OCI-LY1 (cell line): ENCODE results near the gene CTSC.

Experiments
- H2AFZ ChIP-seq: fragments of 200-600 bp; sonication (generic), shearing (Covaris generic); 2 replicates; pipeline ENCODE4 v1.6.0; 2014; ENCODE audit warnings: antibody characterized with exemption, mild to moderate bottlenecking, low read length
- H3F3A ChIP-seq: fragments of 200-600 bp; sonication (generic), shearing (Covaris generic); 2 replicates; pipeline ENCODE4 v1.6.0; 2014; ENCODE audit warnings: mild to moderate bottlenecking, antibody characterized with exemption, low read length, moderate library complexity; ENCODE audit not compliant: insufficient read depth
- H3K27ac ChIP-seq: fragments of 200-600 bp; sonication (generic); 2 replicates; pipeline ENCODE4 v1.5.1; 2014; ENCODE audit warnings: low read length, mixed run types, mild to moderate bottlenecking, low read depth; ENCODE audit not compliant: poor library complexity, severe bottlenecking
- H3K27me3 ChIP-seq: fragments of 200-600 bp; sonication (generic); 2 replicates; pipeline ENCODE4 v1.6.0; 2014; ENCODE audit warnings: antibody characterized with exemption, mild to moderate bottlenecking, low read length, moderate library complexity; ENCODE audit not compliant: insufficient read depth
- H3K36me3 ChIP-seq: fragments of 200-600 bp; sonication (generic); 2 replicates; pipeline ENCODE4 v1.6.1; 2014; ENCODE audit warnings: mild to moderate bottlenecking, antibody characterized with exemption, low read length, moderate library complexity, mixed read lengths; ENCODE audit not compliant: insufficient read depth
- H3K4me1 ChIP-seq: fragments of 200-600 bp; sonication (generic); 2 replicates; pipeline ENCODE4 v1.5.1; 2014; ENCODE audit warnings: mild to moderate bottlenecking, low read length, moderate library complexity; ENCODE audit not compliant: insufficient read depth, severe bottlenecking
- H3K4me2 ChIP-seq: fragments of 200-600 bp; sonication (generic), shearing (Covaris generic); 2 replicates; pipeline ENCODE4 v1.6.1; 2014; ENCODE audit warnings: low read length
- H3K4me3 ChIP-seq: fragments of 200-600 bp; sonication (generic); 2 replicates; pipeline ENCODE4 v1.5.1; 2014; ENCODE audit warnings: low read length, low read depth, mild to moderate bottlenecking, mixed read lengths; ENCODE audit not compliant: poor library complexity, severe bottlenecking
- H3K79me2 ChIP-seq: fragments of 200-600 bp; shearing (Covaris generic); 2 replicates; pipeline ENCODE4 v1.6.1; 2016; ENCODE audit warnings: mixed run types, low read length, mixed read lengths; ENCODE audit not compliant: insufficient read depth
- H3K9ac ChIP-seq: fragments of 200-600 bp; sonication (generic), shearing (Covaris generic); 2 replicates; pipeline ENCODE4 v1.6.1; 2014; ENCODE audit warnings: mild to moderate bottlenecking, low read length, mixed read lengths
- H3K9me2 ChIP-seq: fragments of 200-600 bp; sonication (generic), shearing (Covaris generic); 2 replicates; pipeline ENCODE4 v1.6.1; 2014; ENCODE audit warnings: low read depth, mild to moderate bottlenecking, low read length, mixed read lengths
- H3K9me3 ChIP-seq: fragments of 200-600 bp; shearing (Covaris generic); 2 replicates; pipeline ENCODE4 v1.6.1; 2014; ENCODE audit warnings: low read length, mixed read lengths
- H4K20me1 ChIP-seq: fragments of 200-600 bp; sonication (generic), shearing (Covaris generic); 2 replicates; pipeline ENCODE4 v1.6.0; 2016; ENCODE audit warnings: mild to moderate bottlenecking, low read length; ENCODE audit not compliant: insufficient read depth
- EZH2 ChIP-seq: fragments of 200-600 bp; sonication (generic), shearing (Covaris generic); IDR thresholded peaks from 2 replicates; pipeline ENCODE4 v1.8.0; 2017; ENCODE audit warnings: borderline replicate concordance, mixed run types, mild to moderate bottlenecking, antibody characterized with exemption, low read length, moderate library complexity, mixed read lengths
- TF ChIP-seq, protein P1 (sequence below): fragments of 200-600 bp; sonication (generic), shearing (Covaris generic); IDR thresholded peaks from 2 replicates; pipeline ENCODE4 v1.5.1; 2017; ENCODE audit warnings: mild to moderate bottlenecking, antibody characterized with exemption, low read length, moderate library complexity, mixed read lengths

The CTSC gene

DNA sequence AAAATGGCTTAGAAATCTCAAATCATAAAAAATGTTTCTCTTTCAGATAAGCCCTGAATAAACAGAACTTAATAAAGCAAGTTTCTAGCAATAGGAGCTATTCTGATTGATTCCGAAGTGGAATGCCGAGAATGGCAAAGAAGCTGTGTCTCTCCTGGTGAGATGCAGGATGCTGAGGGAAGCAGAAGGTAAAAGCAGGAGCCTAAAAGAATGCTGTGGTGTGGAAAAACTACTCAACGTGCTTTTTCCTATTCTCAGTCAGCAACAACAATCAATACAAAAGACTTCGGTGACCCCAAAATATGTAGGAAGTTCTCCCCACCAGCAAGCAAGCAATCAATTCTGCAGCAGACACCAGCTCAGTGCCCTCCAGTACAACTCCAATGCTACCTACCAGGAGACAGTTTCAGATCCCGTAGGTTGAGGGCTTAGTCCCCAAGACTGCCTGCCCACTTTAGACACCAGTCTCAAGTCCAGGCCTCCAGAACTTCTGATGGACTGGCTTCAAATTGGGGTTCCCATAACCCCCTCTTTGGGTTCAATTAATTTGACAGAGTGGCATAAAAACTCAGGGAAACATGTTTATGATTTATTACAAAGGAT lies 6.6 kb downstream of the CTSC start:
- H3K4me2 ChIP-seq = no peak overlapping the region
- H3K9ac ChIP-seq = no peak overlapping the region
- TF ChIP-seq EZH2 = no peak
- TF ChIP-seq, protein P1, sequence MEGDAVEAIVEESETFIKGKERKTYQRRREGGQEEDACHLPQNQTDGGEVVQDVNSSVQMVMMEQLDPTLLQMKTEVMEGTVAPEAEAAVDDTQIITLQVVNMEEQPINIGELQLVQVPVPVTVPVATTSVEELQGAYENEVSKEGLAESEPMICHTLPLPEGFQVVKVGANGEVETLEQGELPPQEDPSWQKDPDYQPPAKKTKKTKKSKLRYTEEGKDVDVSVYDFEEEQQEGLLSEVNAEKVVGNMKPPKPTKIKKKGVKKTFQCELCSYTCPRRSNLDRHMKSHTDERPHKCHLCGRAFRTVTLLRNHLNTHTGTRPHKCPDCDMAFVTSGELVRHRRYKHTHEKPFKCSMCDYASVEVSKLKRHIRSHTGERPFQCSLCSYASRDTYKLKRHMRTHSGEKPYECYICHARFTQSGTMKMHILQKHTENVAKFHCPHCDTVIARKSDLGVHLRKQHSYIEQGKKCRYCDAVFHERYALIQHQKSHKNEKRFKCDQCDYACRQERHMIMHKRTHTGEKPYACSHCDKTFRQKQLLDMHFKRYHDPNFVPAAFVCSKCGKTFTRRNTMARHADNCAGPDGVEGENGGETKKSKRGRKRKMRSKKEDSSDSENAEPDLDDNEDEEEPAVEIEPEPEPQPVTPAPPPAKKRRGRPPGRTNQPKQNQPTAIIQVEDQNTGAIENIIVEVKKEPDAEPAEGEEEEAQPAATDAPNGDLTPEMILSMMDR = no peak
- no peaks in the 10 kb centered on the region for H3K9me3 ChIP-seq
- H3K27me3 ChIP-seq = no peaks in the 10 kb centered on the region
- H3K27ac ChIP-seq = no peak overlapping the region
- H3F3A ChIP-seq = no peaks in the 10 kb centered on the region
- peaks cover 23% of the 10 kb centered on the region for H3K4me1 ChIP-seq
- no peaks in the 10 kb centered on the region for H3K9me2 ChIP-seq
- no peaks in the 10 kb centered on the region for H4K20me1 ChIP-seq
- H2AFZ ChIP-seq = no peak overlapping the region
- peaks cover 97% of the 10 kb centered on the region for H3K36me3 ChIP-seq
- peaks cover 20% of the 10 kb centered on the region for H3K79me2 ChIP-seq
- no peak overlapping the region for H3K4me3 ChIP-seq

DNA sequence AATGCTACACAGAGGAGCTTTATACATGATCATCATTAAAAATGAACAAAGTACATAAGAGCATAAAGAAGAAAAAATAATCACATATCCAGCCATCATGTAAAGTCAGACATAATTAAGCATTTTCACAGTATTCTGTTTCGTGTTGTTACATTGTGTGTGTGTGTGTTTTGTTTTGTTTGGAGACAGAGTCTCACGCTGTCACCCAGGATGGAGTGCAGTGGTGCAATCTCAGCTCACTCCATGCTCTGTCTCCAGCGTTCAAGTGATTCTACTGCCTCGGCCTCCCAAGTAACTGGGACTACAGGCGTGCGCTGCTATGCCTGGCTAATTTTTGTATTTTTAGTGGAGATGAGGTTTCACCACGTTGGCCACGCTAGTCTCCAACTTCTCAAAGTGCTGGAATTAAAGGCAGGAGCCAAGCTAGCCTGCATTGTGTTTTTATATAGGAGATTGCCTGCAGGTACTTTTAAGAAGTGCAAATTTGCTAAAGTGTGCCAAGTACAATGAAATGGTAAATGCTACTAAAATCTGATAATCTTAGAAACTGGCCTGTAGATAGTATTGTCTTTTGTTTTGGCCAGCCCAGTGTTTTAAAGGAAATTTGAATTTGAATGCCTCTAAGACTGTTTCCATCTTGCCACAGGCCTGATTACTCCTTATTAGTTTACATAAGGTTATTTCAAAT lies 7.8 kb downstream of the CTSC start:
- H2AFZ ChIP-seq = no peak overlapping the region
- H3K27me3 ChIP-seq = no peaks in the 10 kb centered on the region
- no peak overlapping the region for H3K4me2 ChIP-seq
- no peaks in the 10 kb centered on the region for H4K20me1 ChIP-seq
- peaks cover 11% of the 10 kb centered on the region for H3K4me1 ChIP-seq
- no peak overlapping the region for H3K4me3 ChIP-seq
- H3K9me3 ChIP-seq = no peaks in the 10 kb centered on the region
- H3K27ac ChIP-seq = no peak overlapping the region
- H3K36me3 ChIP-seq = peaks cover 97% of the 10 kb centered on the region
- TF ChIP-seq EZH2 = no peak
- TF ChIP-seq, protein P1 = no peak
- H3F3A ChIP-seq = no peaks in the 10 kb centered on the region
- peaks cover 9% of the 10 kb centered on the region; the same call in 1 of the 2 replicates for H3K79me2 ChIP-seq
- no peak overlapping the region for H3K9ac ChIP-seq
- no peaks in the 10 kb centered on the region for H3K9me2 ChIP-seq

DNA sequence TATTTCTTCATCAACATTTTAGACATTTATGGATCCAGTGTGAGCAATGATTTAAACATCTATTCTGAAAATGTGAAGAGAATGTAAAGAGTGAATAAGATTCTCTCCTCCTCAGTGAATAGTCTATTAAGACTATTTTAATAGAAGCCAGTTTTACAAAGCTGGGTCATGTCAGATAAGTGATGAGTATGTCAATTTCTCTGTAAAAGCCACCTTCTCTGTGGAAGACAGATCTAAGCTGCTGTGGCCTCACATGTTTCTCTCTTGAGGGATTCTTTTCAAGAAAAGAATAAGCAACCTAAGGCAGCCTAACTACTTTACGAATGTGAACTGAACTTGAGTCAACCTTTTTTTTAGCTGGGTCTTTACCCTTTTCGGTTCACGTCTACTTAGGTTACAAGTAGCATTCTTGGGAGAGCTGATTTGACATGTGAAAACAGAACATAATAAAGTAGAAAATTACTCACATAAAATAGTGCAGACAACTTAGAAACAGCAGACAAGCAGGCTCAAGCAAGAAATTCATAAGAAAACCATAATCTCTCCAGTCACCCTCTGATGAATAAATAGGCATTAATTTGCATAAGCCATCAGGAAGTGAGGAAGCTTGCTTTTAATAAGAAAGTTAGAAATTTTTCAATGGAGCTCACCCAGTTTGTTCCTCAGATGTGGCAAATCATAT lies 9.9 kb downstream of the CTSC start:
- Histone ChIP-seq H3K9ac (no peak overlapping the region), H3K4me1 (no peaks in the 10 kb centered on the region)

More for the DNA sequence above, 9.9 kb downstream of the CTSC start:
- Histone ChIP-seq H3K27ac (no peak overlapping the region), H3K27me3 (no peaks in the 10 kb centered on the region), H2AFZ (no peak overlapping the region), H3K79me2 (no peaks in the 10 kb centered on the region), H3K4me2 (no peak overlapping the region), H3K9me3 (no peaks in the 10 kb centered on the region), H3F3A (no peaks in the 10 kb centered on the region), H3K4me3 (no peak overlapping the region), H3K9me2 (no peaks in the 10 kb centered on the region), H4K20me1 (no peaks in the 10 kb centered on the region), H3K36me3 (peaks cover 97% of the 10 kb centered on the region)
- TF ChIP-seq, protein P1 = no peak
- TF ChIP-seq EZH2 = no peak
